Measurements from ENCODE around the gene PERM1.

Gene PERM1

GRCh38 chr1:945688-946556, 36.0 kb downstream of the PERM1 start:
- no peak for DNase-seq

GRCh38 chr1:944341-945325, 37.3 kb downstream of the PERM1 start:
- DNase-seq, result no peak

DNA sequence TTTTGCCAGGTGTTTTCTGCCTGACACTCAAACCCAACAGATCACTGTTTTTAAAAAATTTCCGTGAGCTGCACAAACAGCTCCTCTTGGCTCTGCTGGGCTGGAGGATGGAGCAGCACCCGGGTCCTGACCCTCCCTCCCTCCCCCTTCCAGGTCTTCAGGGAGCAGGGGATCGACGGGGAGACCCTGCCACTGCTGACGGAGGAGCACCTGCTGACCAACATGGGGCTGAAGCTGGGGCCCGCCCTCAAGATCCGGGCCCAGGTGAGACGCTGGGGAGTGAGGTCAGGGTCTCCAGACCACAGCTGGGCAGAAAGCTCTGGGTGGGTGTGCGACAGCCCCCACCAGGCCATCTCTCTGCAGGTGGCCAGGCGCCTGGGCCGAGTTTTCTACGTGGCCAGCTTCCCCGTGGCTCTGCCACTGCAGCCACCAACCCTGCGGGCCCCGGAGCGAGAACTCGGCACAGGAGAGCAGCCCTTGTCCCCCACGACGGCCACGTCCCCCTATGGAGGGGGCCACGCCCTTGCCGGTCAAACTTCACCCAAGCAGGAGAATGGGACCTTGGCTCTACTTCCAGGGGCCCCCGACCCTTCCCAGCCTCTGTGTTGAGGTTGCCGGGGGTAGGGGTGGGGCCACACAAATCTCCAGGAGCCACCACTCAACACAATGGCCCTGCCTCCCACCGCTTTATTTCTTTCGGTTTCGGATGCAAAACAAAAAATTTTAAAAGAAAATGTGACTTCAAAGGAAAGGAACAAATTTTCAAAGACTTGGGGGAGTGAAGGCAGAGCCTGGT, 38.1 kb downstream of the PERM1 start:
- DNase-seq, result no peak

- DNase-seq, result no peak
Observed at GRCh38 chr1:942864-943533, 38.9 kb downstream of the PERM1 start.

- no peak for DNase-seq
Observed at GRCh38 chr1:942411-942821, 39.5 kb downstream of the PERM1 start.

- DNase-seq, result peak in 1 of 2 donors; percentile 46
Observed at GRCh38 chr1:941588-942383, 40.1 kb downstream of the PERM1 start.

DNA sequence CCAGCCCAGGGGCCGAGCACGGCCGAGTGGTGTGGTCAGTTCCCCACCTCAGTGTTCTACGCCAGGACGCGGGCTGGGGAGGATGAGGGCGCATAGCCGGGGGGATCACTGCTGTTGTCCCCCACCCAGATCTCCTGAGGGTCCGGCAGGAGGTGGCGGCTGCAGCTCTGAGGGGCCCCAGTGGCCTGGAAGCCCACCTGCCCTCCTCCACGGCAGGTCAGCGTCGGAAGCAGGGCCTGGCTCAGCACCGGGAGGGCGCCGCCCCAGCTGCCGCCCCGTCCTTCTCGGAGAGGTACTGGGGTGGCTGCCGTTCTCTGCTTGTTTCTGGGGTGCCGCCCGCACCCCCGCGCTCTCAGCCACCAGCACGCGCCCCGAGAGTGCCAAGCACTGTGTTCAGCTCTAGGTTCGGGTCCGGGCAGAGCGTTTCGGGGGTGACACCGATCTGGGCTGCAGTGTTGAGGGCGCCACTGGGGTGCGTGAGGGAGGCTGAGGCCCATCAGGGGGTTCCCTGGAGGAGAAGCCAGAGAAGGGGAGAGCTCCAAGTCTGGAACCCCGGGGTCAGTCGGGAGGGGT, 40.8 kb downstream of the PERM1 start:
- no peak for DNase-seq

GRCh38 chr1:940107-941014, 41.5 kb downstream of the PERM1 start:
- no peak for DNase-seq

GRCh38 chr1:939511-940106, 42.3 kb downstream of the PERM1 start:
- no peak for DNase-seq

DNA sequence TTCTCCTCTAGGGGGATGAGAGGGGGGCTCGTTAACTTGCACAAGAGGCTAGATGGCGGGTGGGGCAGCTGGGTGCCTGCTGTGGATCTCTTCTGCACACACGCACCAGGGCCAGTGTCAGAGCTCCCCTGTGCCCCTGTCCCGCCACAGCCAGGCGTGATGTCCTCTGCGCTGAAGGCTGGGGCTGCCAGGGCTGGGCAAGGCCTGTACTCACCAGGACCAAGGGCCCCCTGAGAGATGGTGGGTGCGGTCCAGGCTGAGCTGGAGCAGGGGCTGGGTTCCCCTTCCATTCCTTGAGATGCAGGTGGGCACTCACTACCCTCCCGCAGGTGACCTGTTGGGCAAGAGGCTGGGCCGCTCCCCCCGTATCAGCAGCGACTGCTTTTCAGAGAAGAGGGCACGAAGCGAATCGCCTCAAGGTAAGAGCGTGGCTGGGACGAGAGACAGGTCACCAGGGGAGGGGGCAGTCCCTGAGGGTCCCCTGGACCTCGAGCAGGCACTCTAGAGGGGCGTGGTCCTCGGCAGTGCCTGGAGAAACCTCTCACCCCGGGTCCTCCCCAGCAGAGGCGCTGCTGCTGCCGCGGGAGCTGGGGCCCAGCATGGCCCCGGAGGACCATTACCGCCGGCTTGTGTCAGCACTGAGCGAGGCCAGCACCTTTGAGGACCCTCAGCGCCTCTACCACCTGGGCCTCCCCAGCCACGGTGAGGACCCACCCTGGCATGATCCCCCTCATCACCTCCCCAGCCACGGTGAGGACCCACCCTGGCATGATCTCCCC, 43.0 kb downstream of the PERM1 start:
- DNase-seq, result no peak

DNA sequence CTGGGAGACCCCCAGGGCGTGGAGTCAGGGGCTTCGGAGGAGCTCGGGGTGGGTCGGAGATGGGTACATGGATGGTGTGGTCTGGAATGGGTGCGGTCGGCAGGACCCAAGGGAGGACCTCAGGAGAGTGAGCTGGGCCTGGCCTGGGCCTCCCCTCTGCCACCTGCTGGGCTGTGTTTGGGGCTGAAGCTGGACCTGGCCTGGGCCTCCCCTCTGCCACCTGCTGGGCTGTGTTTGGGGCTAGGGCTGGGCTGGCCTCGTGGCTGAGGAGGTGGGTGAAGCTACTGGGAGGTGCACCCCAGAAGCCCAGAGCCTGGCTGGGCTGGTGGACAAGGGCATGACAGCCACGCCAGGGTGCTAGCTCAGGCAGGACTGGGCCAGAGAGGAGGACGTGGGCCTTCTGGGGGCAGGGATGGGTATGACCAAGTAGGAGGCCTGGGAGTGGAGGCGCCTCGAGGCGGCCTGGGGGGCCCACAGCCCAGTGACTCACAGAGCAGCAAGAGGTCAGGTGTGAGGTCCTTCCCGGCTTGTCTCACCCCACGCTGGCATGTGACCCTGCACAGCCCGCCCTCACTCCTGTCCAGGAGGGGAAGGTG, 43.7 kb downstream of the PERM1 start:
- no peak for DNase-seq

DNA sequence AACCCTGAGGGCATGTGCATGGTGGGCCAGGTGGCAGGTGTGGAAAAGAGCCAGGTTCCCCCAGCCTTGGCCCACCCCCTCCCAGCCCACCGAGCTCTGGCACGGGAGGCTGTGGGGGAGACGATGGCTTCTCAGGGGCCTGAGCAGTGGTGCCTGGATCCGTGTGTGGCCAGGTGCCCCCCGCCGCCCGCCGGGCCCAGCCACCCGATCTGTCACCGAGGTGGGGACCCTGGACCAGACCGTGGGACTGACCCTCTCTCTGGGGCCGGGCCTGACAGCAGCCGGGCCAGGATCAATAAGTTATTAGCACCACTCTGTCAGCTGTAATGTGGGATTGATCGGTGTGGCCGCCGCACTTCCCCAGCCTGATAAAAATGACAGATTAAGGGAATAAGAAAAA, 44.4 kb downstream of the PERM1 start:
- no peak for DNase-seq

- DNase-seq, result no peak
Observed at GRCh38 chr1:936348-937264, 45.3 kb downstream of the PERM1 start.

- no peak for DNase-seq
Observed at GRCh38 chr1:935751-936231, 46.1 kb downstream of the PERM1 start.

DNA sequence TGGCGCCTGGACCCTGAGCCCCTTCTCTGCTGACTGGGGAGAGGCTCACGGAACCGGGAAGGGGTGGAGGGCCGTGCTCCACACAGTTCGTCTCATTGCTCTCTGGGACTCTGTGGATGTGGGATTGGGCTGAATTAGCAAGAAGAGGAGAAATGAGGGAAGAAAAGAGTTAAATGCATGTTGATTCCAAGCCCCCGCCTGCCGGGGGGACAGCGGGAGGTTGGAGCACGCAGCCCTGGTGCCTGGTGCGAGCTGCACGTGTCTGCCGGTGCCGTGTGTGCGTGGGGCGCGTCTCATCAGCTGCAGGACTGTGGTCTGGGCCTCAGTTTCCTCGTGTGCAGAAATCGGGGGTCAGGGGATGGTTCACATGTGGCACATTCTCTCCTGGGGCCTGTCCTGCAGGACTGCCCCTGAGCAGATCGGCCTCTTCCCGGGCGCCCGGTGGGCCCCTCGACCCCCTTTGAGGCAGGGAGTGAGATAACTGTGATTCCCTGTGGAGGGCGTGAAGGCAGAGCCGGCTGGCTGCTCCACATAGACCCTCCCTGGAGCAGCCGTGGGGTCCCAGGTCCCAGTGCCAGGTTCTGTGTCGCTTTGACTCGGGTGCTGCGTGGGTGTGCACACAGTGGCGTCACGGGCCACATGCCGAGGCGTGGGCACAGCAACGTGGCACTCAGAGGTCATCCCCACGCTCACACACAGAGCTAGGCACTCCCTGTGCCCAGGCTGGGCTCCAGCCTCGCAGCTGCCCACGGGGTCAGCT, 46.7 kb downstream of the PERM1 start:
- no peak for DNase-seq

GRCh38 chr1:933603-933940, 48.3 kb downstream of the PERM1 start:
- no peak for DNase-seq

All from stimulated activated CD4-positive, alpha-beta T cell treated with anti-CD3 and anti-CD28 coated beads, Interleukin-2, amount 100 ng/mL, for 24 hours (primary cell).